A673 (cell line): Measurements from ENCODE around the gene GNG12. TPM values are rescaled to one million over a fixed set of nuclear protein-coding genes. Genes with fewer than 3 reads are reported as not detected.

Source experiments
- BruUV-seq: library from RNA; stranded (reverse); fragments of 400-500 nt; replicated peaks from 2 replicates; lab custom pipeline; 2021; lab: Mats Ljungman, UMichigan
- CTCF ChIA-PET: fragments of 300-600 bp; sonication (Branson Sonifier 250); formaldehyde crosslinking; loops from one replicate; lab custom pipeline; 2022; ENCODE audit warnings: antibody characterized with exemption; lab: Charles Lee
- POLR2A ChIA-PET: fragments of 300-600 bp; sonication (Branson Sonifier 250); formaldehyde crosslinking; loops from one replicate; lab custom pipeline; 2022; ENCODE audit warnings: antibody characterized with exemption; ENCODE audit not compliant: low non-redundant PET; lab: Charles Lee
- DNase-seq: peaks from one replicate; pipeline ENCODE4 v3.0.0-alpha.2; 2015; ENCODE audit warnings: low spot score
- H3K27ac ChIP-seq: fragments of 200-600 bp; sonication (generic); 2 replicates; pipeline ENCODE4 v1.5.1; 2016; ENCODE audit warnings: mixed run types, low read depth, mild to moderate bottlenecking, mixed read lengths, antibody characterized with exemption, low read length; ENCODE audit not compliant: poor library complexity, severe bottlenecking
- H3K27me3 ChIP-seq: fragments of 200-600 bp; sonication (generic); replicated peaks from 2 replicates; pipeline ENCODE4 v1.6.1; 2017; ENCODE audit warnings: mixed run types, low read depth, mild to moderate bottlenecking, mixed read lengths, antibody characterized with exemption, low read length; ENCODE audit not compliant: insufficient read depth, poor library complexity
- H3K36me3 ChIP-seq: fragments of 200-600 bp; sonication (generic); 2 replicates; pipeline ENCODE4 v1.6.1; 2016; ENCODE audit warnings: mixed run types, mild to moderate bottlenecking, mixed read lengths, antibody characterized with exemption, low read length; ENCODE audit not compliant: insufficient read depth, poor library complexity, severe bottlenecking
- H3K4me1 ChIP-seq: fragments of 200-600 bp; sonication (generic); 2 replicates; pipeline ENCODE4 v1.6.1; 2017; ENCODE audit warnings: mixed run types, mild to moderate bottlenecking, mixed read lengths, antibody characterized with exemption, low read length; ENCODE audit not compliant: insufficient read depth, poor library complexity, severe bottlenecking
- H3K4me3 ChIP-seq: fragments of 200-600 bp; sonication (generic); 2 replicates; pipeline ENCODE4 v1.5.1; 2016; ENCODE audit warnings: low read depth, mixed run types, mild to moderate bottlenecking, mixed read lengths, low read length; ENCODE audit not compliant: poor library complexity, severe bottlenecking
- H3K9me3 ChIP-seq: fragments of 200-600 bp; sonication (generic); 2 replicates; pipeline ENCODE4 v1.6.1; 2016; ENCODE audit warnings: mixed run types, low read depth, mild to moderate bottlenecking, mixed read lengths, antibody characterized with exemption, low read length; ENCODE audit not compliant: poor library complexity, severe bottlenecking
- EZH2 ChIP-seq: fragments of 200-600 bp; sonication (generic); IDR thresholded peaks from 2 replicates; pipeline ENCODE4 v1.6.1; 2017; ENCODE audit warnings: borderline replicate concordance, low read depth, mild to moderate bottlenecking, mixed read lengths, antibody characterized with exemption, low read length; ENCODE audit not compliant: poor library complexity, severe bottlenecking
- intact Hi-C: fragments of 100-400 bp; cut with micrococcal nuclease; formaldehyde crosslinking; loops from one replicate; pipeline ENCODE4 v1.10.0; 2022; ENCODE audit not compliant: unreplicated experiment
- total RNA-seq: library from RNA; stranded (reverse); gene quantifications from 2 replicates; pipeline ENCODE4 v1.2.3, GENCODE V29; 2021
- TF ChIP-seq, protein P1 (sequence below): fragments of 300-800, 200-600 bp; sonication (generic); conservative IDR thresholded peaks from 2 replicates; pipeline ENCODE4 v1.5.1; 2017; ENCODE audit warnings: low read depth, mild to moderate bottlenecking, antibody characterized with exemption, low read length, moderate library complexity, mixed read lengths

The GNG12 gene
- total RNA-seq, 1 experiment from 2014 or later: 54.8 TPM

DNA sequence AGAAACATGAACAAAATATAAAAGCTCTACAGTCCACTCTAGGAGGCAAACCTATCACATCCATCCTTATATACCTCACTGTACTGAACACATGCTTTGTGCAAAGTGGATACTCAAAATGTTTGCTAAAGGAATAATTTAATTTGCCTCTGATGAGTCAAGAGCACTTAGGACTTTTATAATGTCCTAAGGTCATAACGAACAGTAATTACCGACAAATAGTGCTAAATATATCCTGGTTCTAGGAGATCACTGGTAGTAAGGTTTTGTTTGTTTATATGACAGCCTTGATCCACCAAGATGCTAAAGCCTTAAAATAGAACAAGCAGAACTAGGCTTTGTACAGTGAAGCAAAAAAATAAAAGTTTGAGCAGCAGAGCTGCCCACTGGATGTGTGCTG is 77.6 kb downstream of the GNG12 start:
- H3K27me3 ChIP-seq: no peaks in the 10 kb centered on the region
- ChIA-PET POLR2A (no interaction called here), CTCF (interaction anchor here (0.7 kb wide), 1 partner anchor 10 kb away, joined by 5 read pairs; no protein-coding TSS in a partner anchor)
- no peak overlapping the region for H3K27ac ChIP-seq
- peaks cover 11% of the 10 kb centered on the region for H3K4me1 ChIP-seq
- no peaks in the 10 kb centered on the region for H3K36me3 ChIP-seq
- intact Hi-C loops: no loop called here
- no peak for DNase-seq
- no peaks in the 10 kb centered on the region for H3K9me3 ChIP-seq
- TF ChIP-seq, protein P1, sequence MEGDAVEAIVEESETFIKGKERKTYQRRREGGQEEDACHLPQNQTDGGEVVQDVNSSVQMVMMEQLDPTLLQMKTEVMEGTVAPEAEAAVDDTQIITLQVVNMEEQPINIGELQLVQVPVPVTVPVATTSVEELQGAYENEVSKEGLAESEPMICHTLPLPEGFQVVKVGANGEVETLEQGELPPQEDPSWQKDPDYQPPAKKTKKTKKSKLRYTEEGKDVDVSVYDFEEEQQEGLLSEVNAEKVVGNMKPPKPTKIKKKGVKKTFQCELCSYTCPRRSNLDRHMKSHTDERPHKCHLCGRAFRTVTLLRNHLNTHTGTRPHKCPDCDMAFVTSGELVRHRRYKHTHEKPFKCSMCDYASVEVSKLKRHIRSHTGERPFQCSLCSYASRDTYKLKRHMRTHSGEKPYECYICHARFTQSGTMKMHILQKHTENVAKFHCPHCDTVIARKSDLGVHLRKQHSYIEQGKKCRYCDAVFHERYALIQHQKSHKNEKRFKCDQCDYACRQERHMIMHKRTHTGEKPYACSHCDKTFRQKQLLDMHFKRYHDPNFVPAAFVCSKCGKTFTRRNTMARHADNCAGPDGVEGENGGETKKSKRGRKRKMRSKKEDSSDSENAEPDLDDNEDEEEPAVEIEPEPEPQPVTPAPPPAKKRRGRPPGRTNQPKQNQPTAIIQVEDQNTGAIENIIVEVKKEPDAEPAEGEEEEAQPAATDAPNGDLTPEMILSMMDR: no peak
- no peak for TF ChIP-seq EZH2
- H3K4me3 ChIP-seq: no peak overlapping the region
- BruUV-seq: no TSS peak

DNA sequence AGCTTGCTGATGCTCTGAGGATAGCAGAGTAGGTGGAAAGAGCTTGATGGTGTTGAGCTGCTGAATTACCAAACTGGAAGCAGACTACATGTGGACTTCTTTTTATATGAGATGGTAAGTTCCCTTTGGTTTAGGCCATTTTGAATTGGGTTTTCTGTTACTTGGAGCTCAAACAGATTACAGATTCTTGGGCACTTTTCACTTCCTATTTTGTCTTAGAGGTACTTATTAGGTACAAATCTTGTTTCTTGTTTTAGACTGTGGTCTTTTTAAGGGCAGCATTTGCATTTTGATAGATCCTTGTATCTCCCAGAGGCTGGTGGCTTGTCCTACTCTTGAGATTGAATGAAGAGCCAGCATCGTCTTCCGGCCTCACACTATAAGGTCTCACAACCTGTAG is 78.1 kb downstream of the GNG12 start:
- no peak overlapping the region for H3K4me3 ChIP-seq
- H3K27me3 ChIP-seq: no peaks in the 10 kb centered on the region
- ChIA-PET CTCF (interaction anchor here (0.7 kb wide), 1 partner anchor 11 kb away, joined by 5 read pairs; no protein-coding TSS in a partner anchor), POLR2A (no interaction called here)
- H3K4me1 ChIP-seq: peaks cover 15% of the 10 kb centered on the region
- TF ChIP-seq, protein P1: no peak
- TF ChIP-seq EZH2: no peak
- intact Hi-C loops: no loop called here
- no peak for DNase-seq
- no TSS peak for BruUV-seq
- no peaks in the 10 kb centered on the region for H3K9me3 ChIP-seq
- H3K36me3 ChIP-seq: no peaks in the 10 kb centered on the region
- no peak overlapping the region for H3K27ac ChIP-seq

GRCh38 chr1:67754526-67754920 is 78.7 kb downstream of the GNG12 start:
- CTCF ChIA-PET: no interaction called here
- no peak overlapping the region for H3K27ac ChIP-seq
- TF ChIP-seq EZH2: no peak
- TF ChIP-seq, protein P1: no peak
- no peaks in the 10 kb centered on the region for H3K9me3 ChIP-seq
- BruUV-seq: no TSS peak
- POLR2A ChIA-PET: no interaction called here
- DNase-seq: no peak
- H3K27me3 ChIP-seq: no peaks in the 10 kb centered on the region
- intact Hi-C loops: no loop called here
- H3K4me1 ChIP-seq: peaks cover 22% of the 10 kb centered on the region
- no peak overlapping the region for H3K4me3 ChIP-seq
- H3K36me3 ChIP-seq: no peaks in the 10 kb centered on the region
